ENCODE results near the gene CRHR1.
"Not testable (repeated sequence)": the region's sequence is repeated elsewhere in the genome, so short reads cannot be mapped to it uniquely, and the experiment has no call there.

Gene CRHR1

GRCh38 chr17:45847101-45847500 is 63.0 kb downstream of the CRHR1 start:
- no peak for DNase-seq

- DNase-seq = no peak
Measured at GRCh38 chr17:45847747-45848146, 63.6 kb downstream of the CRHR1 start.

GRCh38 chr17:45848405-45848804 is 64.3 kb downstream of the CRHR1 start:
- DNase-seq = no peak

GRCh38 chr17:45848868-45849535 is 64.9 kb downstream of the CRHR1 start:
- no peak for DNase-seq

GRCh38 chr17:45849536-45849990 is 65.4 kb downstream of the CRHR1 start:
- no peak for DNase-seq

- no peak for DNase-seq
Measured at GRCh38 chr17:45850011-45850410, 65.9 kb downstream of the CRHR1 start.

- no peak for DNase-seq
Measured at GRCh38 chr17:45850468-45850867, 66.3 kb downstream of the CRHR1 start.

GRCh38 chr17:45851022-45851421 is 66.9 kb downstream of the CRHR1 start:
- DNase-seq = no peak

GRCh38 chr17:45851464-45851863 is 67.3 kb downstream of the CRHR1 start:
- no peak for DNase-seq

GRCh38 chr17:45851873-45852272 is 67.8 kb downstream of the CRHR1 start:
- no peak for DNase-seq

GRCh38 chr17:45852535-45853297 is 68.6 kb downstream of the CRHR1 start:
- peak; percentile 74 for DNase-seq

- no peak for DNase-seq
Measured at GRCh38 chr17:45854209-45854608, 70.1 kb downstream of the CRHR1 start.

- no peak for DNase-seq
Measured at GRCh38 chr17:45855691-45856336, 71.7 kb downstream of the CRHR1 start.

GRCh38 chr17:45857977-45858708 is 74.0 kb downstream of the CRHR1 start:
- no peak for DNase-seq

GRCh38 chr17:45861165-45861564 is 77.0 kb downstream of the CRHR1 start:
- peak; percentile 13 for DNase-seq

- DNase-seq = not testable (repeated sequence)
Measured at GRCh38 chr17:45862127-45862526, 78.0 kb downstream of the CRHR1 start.

GRCh38 chr17:45863857-45864654 is 79.9 kb downstream of the CRHR1 start:
- DNase-seq = no peak

GRCh38 chr17:45867171-45867570 is 83.1 kb downstream of the CRHR1 start:
- DNase-seq = no peak

GRCh38 chr17:45867702-45868101 is 83.6 kb downstream of the CRHR1 start:
- no peak for DNase-seq

GRCh38 chr17:45868276-45868675 is 84.2 kb downstream of the CRHR1 start:
- no peak for DNase-seq

- no peak for DNase-seq
Measured at GRCh38 chr17:45869676-45870341, 85.7 kb downstream of the CRHR1 start.
